Panc1 (cell line): Measurements from ENCODE around the gene SAMD14. TPM values are rescaled to one million over a fixed set of nuclear protein-coding genes. Genes with fewer than 3 reads are reported as not detected.

ENCODE experiments used
- ATAC-seq: fragments of 200-7000 bp; cut with Tn5 transposase; 2 replicates; pipeline ENCODE4 v1.9.1; 2020; ENCODE audit warnings: mild to moderate bottlenecking, moderate library complexity
- BruUV-seq: library from RNA; stranded (reverse); fragments of 400-500 nt; replicated peaks from 2 replicates; lab custom pipeline; 2021; lab: Mats Ljungman, UMichigan
- CTCF ChIA-PET: fragments of 300-600 bp; sonication (Branson Sonifier 250); formaldehyde crosslinking; loops from one replicate; lab custom pipeline; 2022; ENCODE audit warnings: antibody characterized with exemption; lab: Charles Lee
- POLR2A ChIA-PET: fragments of 300-600 bp; sonication (Branson Sonifier 250); formaldehyde crosslinking; loops from one replicate; lab custom pipeline; 2022; ENCODE audit warnings: antibody characterized with exemption; lab: Charles Lee
- DNase-seq: peaks from one replicate; pipeline ENCODE4 v3.0.0-alpha.2; 2010; ENCODE audit warnings: low read depth, low spot score
- H3K27ac ChIP-seq: 2 replicates; pipeline ENCODE4 v1.5.1; 2011; ENCODE audit warnings: mild to moderate bottlenecking, low read length, inconsistent platforms
- H3K27me3 ChIP-seq: fragments of 200-500 bp; sonication (Bioruptor generic); 2 replicates; pipeline ENCODE4 v1.6.0; 2014; ENCODE audit warnings: low read length, inconsistent platforms; ENCODE audit not compliant: control insufficient read depth, insufficient read depth
- H3K36me3 ChIP-seq: fragments of 200-500 bp; sonication (Bioruptor generic); 2 replicates; pipeline ENCODE4 v1.5.1; 2014; ENCODE audit warnings: inconsistent platforms, mild to moderate bottlenecking, low read length, moderate library complexity; ENCODE audit not compliant: control insufficient read depth, insufficient read depth
- H3K4me1 ChIP-seq: 2 replicates; pipeline ENCODE4 v1.5.1; 2011; ENCODE audit warnings: inconsistent platforms, mild to moderate bottlenecking, low read length, moderate library complexity; ENCODE audit not compliant: control insufficient read depth, insufficient read depth
- H3K4me3 ChIP-seq, 2 experiments: 2 replicates each; pipeline ENCODE4 v1.5.1; 2011 to 2012; ENCODE audit warnings: low read depth in 2 of 2, low read length in 2 of 2, mild to moderate bottlenecking in 2 of 2, inconsistent platforms in 1 of 2, moderate library complexity in 1 of 2
- H3K9me3 ChIP-seq: fragments of 200-500 bp; sonication (Bioruptor generic); 2 replicates; pipeline ENCODE4 v1.5.1; 2014; ENCODE audit warnings: low read depth, mild to moderate bottlenecking, inconsistent platforms, low read length, moderate library complexity; ENCODE audit not compliant: control insufficient read depth, insufficient read depth
- POLR2AphosphoS5 ChIP-seq: IDR thresholded peaks from 2 replicates; pipeline ENCODE4 v1.6.1; 2012; ENCODE audit warnings: mild to moderate bottlenecking, low read depth, low read length, moderate library complexity
- SIN3A ChIP-seq: IDR thresholded peaks from 2 replicates; pipeline ENCODE4 v1.6.1; 2012; ENCODE audit warnings: low read depth, mild to moderate bottlenecking, low read length, moderate library complexity, borderline replicate concordance; ENCODE audit not compliant: insufficient read depth
- TCF7L2 ChIP-seq: IDR thresholded peaks from 2 replicates; pipeline ENCODE4 v1.6.1; 2011; ENCODE audit warnings: mild to moderate bottlenecking, low read depth, low read length, inconsistent platforms
- in situ Hi-C: cut with HindIII; loops from 2 replicates; pipeline ENCODE4 v1.10.0; 2016; ENCODE audit warnings: low sequenced_read_pairs, low pct_unique_long_range_greater_than_20kb
- intact Hi-C: fragments of 100-400 bp; cut with micrococcal nuclease; formaldehyde crosslinking; loops from one replicate; pipeline ENCODE4 v1.10.0; 2022; ENCODE audit not compliant: unreplicated experiment
- total RNA-seq: library from RNA; stranded (reverse); gene quantifications from one replicate; pipeline ENCODE4 v1.2.1, GENCODE V29; 2021; ENCODE audit not compliant: unreplicated experiment
- TF ChIP-seq, protein P1 (sequence below), 2 experiments: IDR thresholded peaks; 2 replicates each; pipeline ENCODE4 v1.6.1; 2011 to 2012; ENCODE audit warnings: low read depth in 2 of 2, control low read depth in 1 of 2, low read length in 1 of 2, mild to moderate bottlenecking in 1 of 2, moderate library complexity in 1 of 2; ENCODE audit not compliant: insufficient read depth in 1 of 2
- TF ChIP-seq, protein P2 (sequence below): fragments of 450-650 bp; IDR thresholded peaks from 2 replicates; pipeline ENCODE4 v1.5.1; 2017; ENCODE audit warnings: mild to moderate bottlenecking

The SAMD14 gene
- total RNA-seq, 1 experiment from 2014 or later: 6.9 TPM

DNA sequence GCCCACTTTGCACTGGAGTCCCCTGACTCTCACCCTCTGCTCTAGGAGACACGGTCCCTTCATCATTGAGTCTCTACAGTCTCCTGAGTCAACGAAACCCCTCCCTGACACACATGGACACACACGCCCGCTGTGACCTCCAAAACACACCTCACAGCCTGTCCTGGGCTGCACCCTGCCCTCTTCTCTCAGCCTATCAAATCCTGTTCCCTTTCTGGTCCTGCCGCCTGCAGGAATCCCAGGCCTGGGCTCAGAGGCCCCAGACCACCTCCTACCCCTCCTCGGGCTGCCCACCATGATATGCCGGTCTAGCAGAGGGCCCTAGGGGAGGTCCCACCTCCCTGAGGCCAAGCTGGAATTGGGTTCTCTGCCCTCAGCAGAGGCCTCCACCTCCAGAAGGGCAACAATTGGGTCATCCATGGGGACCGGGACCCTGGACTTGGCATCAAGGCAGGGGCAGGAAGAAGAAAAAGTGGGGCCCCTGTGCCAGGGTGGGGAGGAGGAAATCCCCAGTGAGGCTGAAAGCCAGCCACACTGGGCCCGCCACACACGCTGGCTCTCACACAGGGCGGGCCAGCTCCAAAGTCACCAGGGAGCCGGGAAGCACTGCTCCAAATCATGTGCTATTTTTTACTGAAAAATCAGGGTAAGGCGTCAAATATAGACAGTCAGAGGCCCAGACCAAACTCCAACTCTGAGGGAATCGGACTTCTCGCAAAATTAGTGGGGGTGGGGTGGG lies 17.1 kb upstream of the SAMD14 start:
- no peaks in the 10 kb centered on the region for H3K27me3 ChIP-seq
- peaks cover 21% of the 10 kb centered on the region; the same call in 1 of the 2 replicates for H3K36me3 ChIP-seq
- TF ChIP-seq SIN3A: no peak
- no peak for TF ChIP-seq POLR2AphosphoS5
- TF ChIP-seq, protein P1, sequence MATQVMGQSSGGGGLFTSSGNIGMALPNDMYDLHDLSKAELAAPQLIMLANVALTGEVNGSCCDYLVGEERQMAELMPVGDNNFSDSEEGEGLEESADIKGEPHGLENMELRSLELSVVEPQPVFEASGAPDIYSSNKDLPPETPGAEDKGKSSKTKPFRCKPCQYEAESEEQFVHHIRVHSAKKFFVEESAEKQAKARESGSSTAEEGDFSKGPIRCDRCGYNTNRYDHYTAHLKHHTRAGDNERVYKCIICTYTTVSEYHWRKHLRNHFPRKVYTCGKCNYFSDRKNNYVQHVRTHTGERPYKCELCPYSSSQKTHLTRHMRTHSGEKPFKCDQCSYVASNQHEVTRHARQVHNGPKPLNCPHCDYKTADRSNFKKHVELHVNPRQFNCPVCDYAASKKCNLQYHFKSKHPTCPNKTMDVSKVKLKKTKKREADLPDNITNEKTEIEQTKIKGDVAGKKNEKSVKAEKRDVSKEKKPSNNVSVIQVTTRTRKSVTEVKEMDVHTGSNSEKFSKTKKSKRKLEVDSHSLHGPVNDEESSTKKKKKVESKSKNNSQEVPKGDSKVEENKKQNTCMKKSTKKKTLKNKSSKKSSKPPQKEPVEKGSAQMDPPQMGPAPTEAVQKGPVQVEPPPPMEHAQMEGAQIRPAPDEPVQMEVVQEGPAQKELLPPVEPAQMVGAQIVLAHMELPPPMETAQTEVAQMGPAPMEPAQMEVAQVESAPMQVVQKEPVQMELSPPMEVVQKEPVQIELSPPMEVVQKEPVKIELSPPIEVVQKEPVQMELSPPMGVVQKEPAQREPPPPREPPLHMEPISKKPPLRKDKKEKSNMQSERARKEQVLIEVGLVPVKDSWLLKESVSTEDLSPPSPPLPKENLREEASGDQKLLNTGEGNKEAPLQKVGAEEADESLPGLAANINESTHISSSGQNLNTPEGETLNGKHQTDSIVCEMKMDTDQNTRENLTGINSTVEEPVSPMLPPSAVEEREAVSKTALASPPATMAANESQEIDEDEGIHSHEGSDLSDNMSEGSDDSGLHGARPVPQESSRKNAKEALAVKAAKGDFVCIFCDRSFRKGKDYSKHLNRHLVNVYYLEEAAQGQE (IDR thresholded peaks at IDR 0.05; ENCODE audit: insufficient read depth in 1 of 2, low read depth in 2 of 2, low read length in 1 of 2): no peak
- TF ChIP-seq TCF7L2: no peak
- TF ChIP-seq, protein P2, sequence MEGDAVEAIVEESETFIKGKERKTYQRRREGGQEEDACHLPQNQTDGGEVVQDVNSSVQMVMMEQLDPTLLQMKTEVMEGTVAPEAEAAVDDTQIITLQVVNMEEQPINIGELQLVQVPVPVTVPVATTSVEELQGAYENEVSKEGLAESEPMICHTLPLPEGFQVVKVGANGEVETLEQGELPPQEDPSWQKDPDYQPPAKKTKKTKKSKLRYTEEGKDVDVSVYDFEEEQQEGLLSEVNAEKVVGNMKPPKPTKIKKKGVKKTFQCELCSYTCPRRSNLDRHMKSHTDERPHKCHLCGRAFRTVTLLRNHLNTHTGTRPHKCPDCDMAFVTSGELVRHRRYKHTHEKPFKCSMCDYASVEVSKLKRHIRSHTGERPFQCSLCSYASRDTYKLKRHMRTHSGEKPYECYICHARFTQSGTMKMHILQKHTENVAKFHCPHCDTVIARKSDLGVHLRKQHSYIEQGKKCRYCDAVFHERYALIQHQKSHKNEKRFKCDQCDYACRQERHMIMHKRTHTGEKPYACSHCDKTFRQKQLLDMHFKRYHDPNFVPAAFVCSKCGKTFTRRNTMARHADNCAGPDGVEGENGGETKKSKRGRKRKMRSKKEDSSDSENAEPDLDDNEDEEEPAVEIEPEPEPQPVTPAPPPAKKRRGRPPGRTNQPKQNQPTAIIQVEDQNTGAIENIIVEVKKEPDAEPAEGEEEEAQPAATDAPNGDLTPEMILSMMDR: no peak
- ChIA-PET POLR2A (no interaction called here), CTCF (interaction anchor here (0.7 kb wide), 1 partner anchor 32 kb away, joined by 8 read pairs; no protein-coding TSS in a partner anchor)
- H3K4me1 ChIP-seq: peaks cover 30% of the 10 kb centered on the region
- ATAC-seq (no peak), DNase-seq (no peak)
- no TSS peak for BruUV-seq
- H3K9me3 ChIP-seq: no peaks in the 10 kb centered on the region
- in situ Hi-C loops (no loop called here), intact Hi-C loops (no loop called here)
- peak overlapping the region; percentile 79 for H3K27ac ChIP-seq
- peak overlapping the region; percentile 70 to 97 for H3K4me3 ChIP-seq

GRCh38 chr17:50146230-50146926 lies 16.4 kb upstream of the SAMD14 start:
- peak overlapping the region; percentile 79 for H3K27ac ChIP-seq
- ChIA-PET POLR2A (no interaction called here), CTCF (interaction anchor here (0.7 kb wide), 2 partner anchors 15 to 52 kb away, joined by 5 to 7 read pairs; no protein-coding TSS in a partner anchor)
- no peak for ATAC-seq
- no peak for DNase-seq
- peaks cover 26% of the 10 kb centered on the region for H3K4me1 ChIP-seq
- TF ChIP-seq TCF7L2 (no peak), SIN3A (no peak), POLR2AphosphoS5 (no peak)
- TF ChIP-seq, protein P1 (IDR thresholded peaks at IDR 0.05; ENCODE audit: insufficient read depth in 1 of 2, low read depth in 2 of 2, low read length in 1 of 2): no peak
- TF ChIP-seq, protein P2: no peak; the same call in 1 of the 2 replicates
- in situ Hi-C loops: no loop called here
- H3K9me3 ChIP-seq: no peaks in the 10 kb centered on the region
- intact Hi-C loops: no loop called here
- BruUV-seq: no TSS peak
- H3K36me3 ChIP-seq: peaks cover 19% of the 10 kb centered on the region; the same call in 1 of the 2 replicates
- H3K4me3 ChIP-seq: peak overlapping the region; percentile 70 to 97
- H3K27me3 ChIP-seq: no peaks in the 10 kb centered on the region
